Prostate gland (tissue), 2 donors: ENCODE data around the gene PTPN13.

Experiments used
- POLR2A ChIP-seq: fragments of 450-650 bp; IDR thresholded peaks from one replicate; pipeline ENCODE4 v1.6.1; 2016; ENCODE audit warnings: antibody characterized with exemption, mild to moderate bottlenecking
- POLR2AphosphoS5 ChIP-seq: sonication (generic); formaldehyde crosslinking; IDR thresholded peaks from one replicate; pipeline ENCODE4 v1.6.1; 2017; ENCODE audit warnings: antibody characterized with exemption
- TF ChIP-seq, protein P1 (sequence below), 4 experiments: fragments of 200-600 bp in 2 of 4; fragments of 450-650 bp in 2 of 4; sonication (generic) in 2 of 4; IDR thresholded peaks; 1 replicate in 3 of 4; 2 replicates in 1 of 4; pipeline ENCODE4 v1.5.1; 2016 to 2019; ENCODE audit warnings: antibody characterized with exemption in 4 of 4, mild to moderate bottlenecking in 2 of 4, moderate library complexity in 2 of 4

DNA sequence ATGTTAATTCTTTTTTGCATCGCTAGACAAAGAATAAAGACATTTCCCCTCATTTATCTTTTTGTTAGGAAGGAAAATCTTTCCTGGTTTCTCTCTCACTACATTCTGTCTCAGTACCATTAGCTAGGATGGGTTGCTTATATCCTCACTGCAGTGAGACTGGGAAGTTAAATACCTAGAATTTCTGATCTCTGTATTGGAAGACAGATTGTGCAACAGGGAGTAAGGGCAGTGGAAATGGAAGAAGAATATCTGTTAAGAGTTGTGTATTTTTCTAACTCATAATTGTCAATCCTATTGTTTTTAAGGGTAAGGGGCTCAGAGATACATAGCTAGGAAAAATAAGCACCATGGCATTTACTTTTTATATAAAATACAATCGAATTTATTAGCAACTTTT lies 19.6 kb downstream of the PTPN13 start:
- TF ChIP-seq, protein P1, sequence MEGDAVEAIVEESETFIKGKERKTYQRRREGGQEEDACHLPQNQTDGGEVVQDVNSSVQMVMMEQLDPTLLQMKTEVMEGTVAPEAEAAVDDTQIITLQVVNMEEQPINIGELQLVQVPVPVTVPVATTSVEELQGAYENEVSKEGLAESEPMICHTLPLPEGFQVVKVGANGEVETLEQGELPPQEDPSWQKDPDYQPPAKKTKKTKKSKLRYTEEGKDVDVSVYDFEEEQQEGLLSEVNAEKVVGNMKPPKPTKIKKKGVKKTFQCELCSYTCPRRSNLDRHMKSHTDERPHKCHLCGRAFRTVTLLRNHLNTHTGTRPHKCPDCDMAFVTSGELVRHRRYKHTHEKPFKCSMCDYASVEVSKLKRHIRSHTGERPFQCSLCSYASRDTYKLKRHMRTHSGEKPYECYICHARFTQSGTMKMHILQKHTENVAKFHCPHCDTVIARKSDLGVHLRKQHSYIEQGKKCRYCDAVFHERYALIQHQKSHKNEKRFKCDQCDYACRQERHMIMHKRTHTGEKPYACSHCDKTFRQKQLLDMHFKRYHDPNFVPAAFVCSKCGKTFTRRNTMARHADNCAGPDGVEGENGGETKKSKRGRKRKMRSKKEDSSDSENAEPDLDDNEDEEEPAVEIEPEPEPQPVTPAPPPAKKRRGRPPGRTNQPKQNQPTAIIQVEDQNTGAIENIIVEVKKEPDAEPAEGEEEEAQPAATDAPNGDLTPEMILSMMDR (IDR thresholded peaks at IDR 0.05), result no peak
- TF ChIP-seq POLR2A (no peak), POLR2AphosphoS5 (no peak)
